Measurements from ENCODE around the gene OGDH. TPM values are rescaled to one million over a fixed set of nuclear protein-coding genes. Genes with fewer than 3 reads are reported as not detected.

The OGDH gene
- total and polyA plus RNA-seq, 10 of the 15 experiments (the other 5 are each of a cell fraction or from before 2014, with no cell fraction given): 4.1 to 103 (median 48.4) TPM

GRCh38 chr7:44724276-44724675 is 117.8 kb downstream of the OGDH start (continued):
- TF ChIP-seq, protein P1, sequence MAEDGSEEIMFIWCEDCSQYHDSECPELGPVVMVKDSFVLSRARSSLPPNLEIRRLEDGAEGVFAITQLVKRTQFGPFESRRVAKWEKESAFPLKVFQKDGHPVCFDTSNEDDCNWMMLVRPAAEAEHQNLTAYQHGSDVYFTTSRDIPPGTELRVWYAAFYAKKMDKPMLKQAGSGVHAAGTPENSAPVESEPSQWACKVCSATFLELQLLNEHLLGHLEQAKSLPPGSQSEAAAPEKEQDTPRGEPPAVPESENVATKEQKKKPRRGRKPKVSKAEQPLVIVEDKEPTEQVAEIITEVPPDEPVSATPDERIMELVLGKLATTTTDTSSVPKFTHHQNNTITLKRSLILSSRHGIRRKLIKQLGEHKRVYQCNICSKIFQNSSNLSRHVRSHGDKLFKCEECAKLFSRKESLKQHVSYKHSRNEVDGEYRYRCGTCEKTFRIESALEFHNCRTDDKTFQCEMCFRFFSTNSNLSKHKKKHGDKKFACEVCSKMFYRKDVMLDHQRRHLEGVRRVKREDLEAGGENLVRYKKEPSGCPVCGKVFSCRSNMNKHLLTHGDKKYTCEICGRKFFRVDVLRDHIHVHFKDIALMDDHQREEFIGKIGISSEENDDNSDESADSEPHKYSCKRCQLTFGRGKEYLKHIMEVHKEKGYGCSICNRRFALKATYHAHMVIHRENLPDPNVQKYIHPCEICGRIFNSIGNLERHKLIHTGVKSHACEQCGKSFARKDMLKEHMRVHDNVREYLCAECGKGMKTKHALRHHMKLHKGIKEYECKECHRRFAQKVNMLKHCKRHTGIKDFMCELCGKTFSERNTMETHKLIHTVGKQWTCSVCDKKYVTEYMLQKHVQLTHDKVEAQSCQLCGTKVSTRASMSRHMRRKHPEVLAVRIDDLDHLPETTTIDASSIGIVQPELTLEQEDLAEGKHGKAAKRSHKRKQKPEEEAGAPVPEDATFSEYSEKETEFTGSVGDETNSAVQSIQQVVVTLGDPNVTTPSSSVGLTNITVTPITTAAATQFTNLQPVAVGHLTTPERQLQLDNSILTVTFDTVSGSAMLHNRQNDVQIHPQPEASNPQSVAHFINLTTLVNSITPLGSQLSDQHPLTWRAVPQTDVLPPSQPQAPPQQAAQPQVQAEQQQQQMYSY (CRISPR knock-in tag; IDR thresholded peaks at IDR 0.05): no peak
- TF ChIP-seq IRF5 (IDR thresholded peaks at IDR 0.05; ENCODE audit: borderline replicate concordance) (no peak), STAT1 (conservative IDR thresholded peaks at IDR 0.05) (no peak), CHD2 (IDR thresholded peaks at IDR 0.05; ENCODE audit: borderline replicate concordance, low read depth, low read length) (no peak), ZNF592 (IDR thresholded peaks at IDR 0.05) (no peak), ZSCAN29 (IDR thresholded peaks at IDR 0.05) (no peak), RAD51 (IDR thresholded peaks at IDR 0.05) (no peak), SIN3A (IDR thresholded peaks at IDR 0.05; ENCODE audit: low read depth, low read length) (no peak), NRF1 (conservative IDR thresholded peaks at IDR 0.05; ENCODE audit: low read depth, low read length) (no peak), BRCA1 (IDR thresholded peaks at IDR 0.05; ENCODE audit: low read depth, low read length) (no peak)
- TF ChIP-seq, protein P2, sequence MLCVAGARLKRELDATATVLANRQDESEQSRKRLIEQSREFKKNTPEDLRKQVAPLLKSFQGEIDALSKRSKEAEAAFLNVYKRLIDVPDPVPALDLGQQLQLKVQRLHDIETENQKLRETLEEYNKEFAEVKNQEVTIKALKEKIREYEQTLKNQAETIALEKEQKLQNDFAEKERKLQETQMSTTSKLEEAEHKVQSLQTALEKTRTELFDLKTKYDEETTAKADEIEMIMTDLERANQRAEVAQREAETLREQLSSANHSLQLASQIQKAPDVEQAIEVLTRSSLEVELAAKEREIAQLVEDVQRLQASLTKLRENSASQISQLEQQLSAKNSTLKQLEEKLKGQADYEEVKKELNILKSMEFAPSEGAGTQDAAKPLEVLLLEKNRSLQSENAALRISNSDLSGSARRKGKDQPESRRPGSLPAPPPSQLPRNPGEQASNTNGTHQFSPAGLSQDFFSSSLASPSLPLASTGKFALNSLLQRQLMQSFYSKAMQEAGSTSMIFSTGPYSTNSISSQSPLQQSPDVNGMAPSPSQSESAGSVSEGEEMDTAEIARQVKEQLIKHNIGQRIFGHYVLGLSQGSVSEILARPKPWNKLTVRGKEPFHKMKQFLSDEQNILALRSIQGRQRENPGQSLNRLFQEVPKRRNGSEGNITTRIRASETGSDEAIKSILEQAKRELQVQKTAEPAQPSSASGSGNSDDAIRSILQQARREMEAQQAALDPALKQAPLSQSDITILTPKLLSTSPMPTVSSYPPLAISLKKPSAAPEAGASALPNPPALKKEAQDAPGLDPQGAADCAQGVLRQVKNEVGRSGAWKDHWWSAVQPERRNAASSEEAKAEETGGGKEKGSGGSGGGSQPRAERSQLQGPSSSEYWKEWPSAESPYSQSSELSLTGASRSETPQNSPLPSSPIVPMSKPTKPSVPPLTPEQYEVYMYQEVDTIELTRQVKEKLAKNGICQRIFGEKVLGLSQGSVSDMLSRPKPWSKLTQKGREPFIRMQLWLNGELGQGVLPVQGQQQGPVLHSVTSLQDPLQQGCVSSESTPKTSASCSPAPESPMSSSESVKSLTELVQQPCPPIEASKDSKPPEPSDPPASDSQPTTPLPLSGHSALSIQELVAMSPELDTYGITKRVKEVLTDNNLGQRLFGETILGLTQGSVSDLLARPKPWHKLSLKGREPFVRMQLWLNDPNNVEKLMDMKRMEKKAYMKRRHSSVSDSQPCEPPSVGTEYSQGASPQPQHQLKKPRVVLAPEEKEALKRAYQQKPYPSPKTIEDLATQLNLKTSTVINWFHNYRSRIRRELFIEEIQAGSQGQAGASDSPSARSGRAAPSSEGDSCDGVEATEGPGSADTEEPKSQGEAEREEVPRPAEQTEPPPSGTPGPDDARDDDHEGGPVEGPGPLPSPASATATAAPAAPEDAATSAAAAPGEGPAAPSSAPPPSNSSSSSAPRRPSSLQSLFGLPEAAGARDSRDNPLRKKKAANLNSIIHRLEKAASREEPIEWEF (IDR thresholded peaks at IDR 0.05; ENCODE audit: insufficient replicate concordance, low read depth, low read length): no peak
- TF ChIP-seq, protein P3, sequence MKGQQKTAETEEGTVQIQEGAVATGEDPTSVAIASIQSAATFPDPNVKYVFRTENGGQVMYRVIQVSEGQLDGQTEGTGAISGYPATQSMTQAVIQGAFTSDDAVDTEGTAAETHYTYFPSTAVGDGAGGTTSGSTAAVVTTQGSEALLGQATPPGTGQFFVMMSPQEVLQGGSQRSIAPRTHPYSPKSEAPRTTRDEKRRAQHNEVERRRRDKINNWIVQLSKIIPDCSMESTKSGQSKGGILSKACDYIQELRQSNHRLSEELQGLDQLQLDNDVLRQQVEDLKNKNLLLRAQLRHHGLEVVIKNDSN (IDR thresholded peaks at IDR 0.05; ENCODE audit: borderline replicate concordance, extremely low read length, insufficient read depth, low read depth, low read length): no peak
